MM.1S (cell line): ENCODE data around the gene PPP1R12A.

Experiments used
- EZH2 ChIP-seq: fragments of 300-600 bp; sonication (generic); optimal IDR thresholded peaks from 2 replicates; pipeline ENCODE3; 2017; ENCODE audit warnings: low read depth, mild to moderate bottlenecking, antibody characterized with exemption, low read length, mixed read lengths
- EZH2phosphoT487 ChIP-seq: fragments of 300-600 bp; sonication (generic); IDR thresholded peaks from 2 replicates; pipeline ENCODE4 v1.6.1; 2018; ENCODE audit warnings: antibody characterized with exemption, low read length
- TF ChIP-seq, protein P1 (sequence below): fragments of 300-600 bp; sonication (generic); IDR thresholded peaks from 2 replicates; pipeline ENCODE4 v1.5.1; 2016; ENCODE audit warnings: antibody characterized with exemption, low read length, mixed read lengths

DNA sequence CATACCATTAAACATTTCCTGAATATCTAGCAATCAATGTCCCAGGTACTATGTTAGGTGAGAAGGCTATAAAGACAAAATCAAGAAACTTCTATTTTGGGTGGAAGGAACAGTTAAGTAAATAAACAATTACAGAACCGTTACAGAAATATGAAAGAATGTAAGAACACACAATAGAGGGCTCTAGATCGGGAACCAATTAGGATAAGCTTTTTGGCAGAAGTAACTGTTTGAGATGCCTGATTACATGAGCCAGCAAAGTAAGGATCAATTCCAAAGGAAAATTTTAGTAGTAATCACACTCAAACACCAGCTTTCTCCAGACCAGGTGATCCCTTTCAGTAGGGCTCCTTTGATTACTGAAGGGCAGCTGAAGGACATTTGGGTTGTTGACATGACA, 33.9 kb downstream of the PPP1R12A start:
- TF ChIP-seq, protein P1, sequence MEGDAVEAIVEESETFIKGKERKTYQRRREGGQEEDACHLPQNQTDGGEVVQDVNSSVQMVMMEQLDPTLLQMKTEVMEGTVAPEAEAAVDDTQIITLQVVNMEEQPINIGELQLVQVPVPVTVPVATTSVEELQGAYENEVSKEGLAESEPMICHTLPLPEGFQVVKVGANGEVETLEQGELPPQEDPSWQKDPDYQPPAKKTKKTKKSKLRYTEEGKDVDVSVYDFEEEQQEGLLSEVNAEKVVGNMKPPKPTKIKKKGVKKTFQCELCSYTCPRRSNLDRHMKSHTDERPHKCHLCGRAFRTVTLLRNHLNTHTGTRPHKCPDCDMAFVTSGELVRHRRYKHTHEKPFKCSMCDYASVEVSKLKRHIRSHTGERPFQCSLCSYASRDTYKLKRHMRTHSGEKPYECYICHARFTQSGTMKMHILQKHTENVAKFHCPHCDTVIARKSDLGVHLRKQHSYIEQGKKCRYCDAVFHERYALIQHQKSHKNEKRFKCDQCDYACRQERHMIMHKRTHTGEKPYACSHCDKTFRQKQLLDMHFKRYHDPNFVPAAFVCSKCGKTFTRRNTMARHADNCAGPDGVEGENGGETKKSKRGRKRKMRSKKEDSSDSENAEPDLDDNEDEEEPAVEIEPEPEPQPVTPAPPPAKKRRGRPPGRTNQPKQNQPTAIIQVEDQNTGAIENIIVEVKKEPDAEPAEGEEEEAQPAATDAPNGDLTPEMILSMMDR = no peak
- TF ChIP-seq EZH2phosphoT487 (no peak), EZH2 (no peak)
